WTC11 (cell line): ENCODE results near the gene PIK3R2. TPM values are rescaled to one million over a fixed set of nuclear protein-coding genes. Genes with fewer than 3 reads are reported as not detected.

Source experiments
- ATAC-seq: fragments of 200-7000 bp; cut with Tn5 transposase; 2 replicates; pipeline ENCODE4 v1.10.0; 2021; ENCODE audit warnings: mild to moderate bottlenecking, moderate library complexity
- CTCF ChIA-PET: fragments of 300-600 bp; sonication (Branson Sonifier 250); formaldehyde crosslinking; loops from one replicate; lab custom pipeline; 2021; ENCODE audit warnings: antibody characterized with exemption; lab: Charles Lee
- POLR2A ChIA-PET: fragments of 350-600 bp; sonication (Branson Sonifier 250); formaldehyde crosslinking; loops from one replicate; lab custom pipeline; 2021; ENCODE audit warnings: antibody characterized with exemption; lab: Charles Lee
- DNase-seq: peaks from one replicate; pipeline ENCODE4 v3.0.0; 2021; ENCODE audit warnings: low spot score
- H3K27ac Mint-ChIP-seq: 2 replicates; pipeline ENCODE4 v1.8.0; 2021; ENCODE audit warnings: mixed read lengths
- H3K27me3 Mint-ChIP-seq: 2 replicates; pipeline ENCODE4 v1.8.0; 2021; ENCODE audit warnings: low read depth, mild to moderate bottlenecking, moderate library complexity, mixed read lengths
- H3K36me3 Mint-ChIP-seq: 2 replicates; pipeline ENCODE4 v1.8.0; 2021; ENCODE audit warnings: mixed read lengths
- H3K4me1 Mint-ChIP-seq: 2 replicates; pipeline ENCODE4 v1.8.0; 2022; ENCODE audit warnings: mixed read lengths
- H3K4me3 Mint-ChIP-seq: 2 replicates; pipeline ENCODE4 v1.8.0; 2021; ENCODE audit warnings: mild to moderate bottlenecking, moderate library complexity, mixed read lengths
- H3K9me3 Mint-ChIP-seq: 2 replicates; pipeline ENCODE4 v1.8.0; 2021; ENCODE audit warnings: mixed read lengths
- FOXK1 ChIP-seq: sonication (generic); formaldehyde crosslinking; IDR thresholded peaks from 2 replicates; pipeline ENCODE4 v1.8.0; 2022; ENCODE audit warnings: mild to moderate bottlenecking, moderate library complexity, missing genetic modification reagents
- FOXP1 ChIP-seq: sonication (generic); formaldehyde crosslinking; IDR thresholded peaks from 2 replicates; pipeline ENCODE4 v1.8.0; 2022; ENCODE audit warnings: missing genetic modification reagents, mild to moderate bottlenecking, moderate library complexity, borderline replicate concordance
- GRHL2 ChIP-seq: fragments of 250-450 bp; sonication (Bioruptor Pico); IDR thresholded peaks from 2 replicates; pipeline ENCODE4 v1.8.0; 2022; ENCODE audit warnings: mild to moderate bottlenecking, moderate library complexity; ENCODE audit not compliant: insufficient replicate concordance, severe bottlenecking
- HMGA2 ChIP-seq: fragments of 250-450 bp; sonication (Bioruptor Pico); IDR thresholded peaks from 2 replicates; pipeline ENCODE4 v1.4.0; 2021; ENCODE audit warnings: mild to moderate bottlenecking, moderate library complexity
- IRF2 ChIP-seq: sonication (generic); formaldehyde crosslinking; IDR thresholded peaks from 2 replicates; pipeline ENCODE4 v1.8.0; 2022; ENCODE audit warnings: low read depth, missing genetic modification reagents, borderline replicate concordance
- JAZF1 ChIP-seq: fragments of 250-450 bp; sonication (Bioruptor Pico); IDR thresholded peaks from 2 replicates; pipeline ENCODE4 v1.9.0; 2021; ENCODE audit warnings: moderate library complexity, mild to moderate bottlenecking, inconsistent platforms
- MXD4 ChIP-seq: fragments of 250-450 bp; sonication (Bioruptor Pico); IDR thresholded peaks from 2 replicates; pipeline ENCODE4 v1.8.0; 2021; ENCODE audit warnings: mild to moderate bottlenecking, moderate library complexity, borderline replicate concordance
- MYBL2 ChIP-seq: sonication (generic); formaldehyde crosslinking; IDR thresholded peaks from 2 replicates; pipeline ENCODE4 v1.8.1; 2023; ENCODE audit warnings: mild to moderate bottlenecking, moderate library complexity, missing genetic modification reagents
- NFYB ChIP-seq: sonication (generic); formaldehyde crosslinking; conservative IDR thresholded peaks from 2 replicates; pipeline ENCODE4 v1.8.0; 2022; ENCODE audit warnings: low read depth, missing genetic modification reagents
- OVOL2 ChIP-seq: fragments of 250-450 bp; sonication (Bioruptor Pico); IDR thresholded peaks from 2 replicates; pipeline ENCODE4 v1.9.0; 2021; ENCODE audit warnings: mild to moderate bottlenecking, borderline replicate concordance
- SMAD4 ChIP-seq: sonication (generic); formaldehyde crosslinking; IDR thresholded peaks from 2 replicates; pipeline ENCODE4 v1.8.0; 2022; ENCODE audit warnings: mild to moderate bottlenecking, missing genetic modification reagents
- ZNF232 ChIP-seq: sonication (generic); formaldehyde crosslinking; IDR thresholded peaks from 2 replicates; pipeline ENCODE4 v1.8.0; 2022; ENCODE audit warnings: mild to moderate bottlenecking, missing genetic modification reagents
- ZNF317 ChIP-seq: sonication (generic); formaldehyde crosslinking; IDR thresholded peaks from 2 replicates; pipeline ENCODE4 v1.8.1; 2023; ENCODE audit warnings: low read depth, mild to moderate bottlenecking, moderate library complexity, missing genetic modification reagents, borderline replicate concordance
- total RNA-seq: library from RNA; stranded (reverse); gene quantifications from 3 replicates; pipeline ENCODE4 v1.2.3, GENCODE V29; 2021
- TF ChIP-seq, protein P1 (sequence below): fragments of 200-600 bp; IDR thresholded peaks from 2 replicates; pipeline ENCODE4 v1.8.0; 2022; ENCODE audit warnings: antibody characterized with exemption
- TF ChIP-seq, protein P2 (sequence below): fragments of 250-450 bp; sonication (Bioruptor Pico); IDR thresholded peaks from 2 replicates; pipeline ENCODE4 v1.9.0; 2021; ENCODE audit warnings: mild to moderate bottlenecking
- TF ChIP-seq, protein P3 (sequence below): sonication (generic); formaldehyde crosslinking; IDR thresholded peaks from 2 replicates; pipeline ENCODE4 v1.8.1; 2022; ENCODE audit warnings: mild to moderate bottlenecking, missing genetic modification reagents, moderate library complexity, borderline replicate concordance
- TF ChIP-seq, protein P4 (sequence below): sonication (generic); formaldehyde crosslinking; IDR thresholded peaks from 2 replicates; pipeline ENCODE4 v1.8.1; 2023; ENCODE audit warnings: mild to moderate bottlenecking, missing genetic modification reagents, borderline replicate concordance
- TF ChIP-seq, protein P5 (sequence below): sonication (generic); formaldehyde crosslinking; IDR thresholded peaks from 2 replicates; pipeline ENCODE4 v1.8.1; 2022; ENCODE audit warnings: low read depth, mild to moderate bottlenecking, moderate library complexity, missing genetic modification reagents, borderline replicate concordance

The PIK3R2 gene
- total RNA-seq, 1 experiment from 2014 or later: 56.9 TPM

DNA sequence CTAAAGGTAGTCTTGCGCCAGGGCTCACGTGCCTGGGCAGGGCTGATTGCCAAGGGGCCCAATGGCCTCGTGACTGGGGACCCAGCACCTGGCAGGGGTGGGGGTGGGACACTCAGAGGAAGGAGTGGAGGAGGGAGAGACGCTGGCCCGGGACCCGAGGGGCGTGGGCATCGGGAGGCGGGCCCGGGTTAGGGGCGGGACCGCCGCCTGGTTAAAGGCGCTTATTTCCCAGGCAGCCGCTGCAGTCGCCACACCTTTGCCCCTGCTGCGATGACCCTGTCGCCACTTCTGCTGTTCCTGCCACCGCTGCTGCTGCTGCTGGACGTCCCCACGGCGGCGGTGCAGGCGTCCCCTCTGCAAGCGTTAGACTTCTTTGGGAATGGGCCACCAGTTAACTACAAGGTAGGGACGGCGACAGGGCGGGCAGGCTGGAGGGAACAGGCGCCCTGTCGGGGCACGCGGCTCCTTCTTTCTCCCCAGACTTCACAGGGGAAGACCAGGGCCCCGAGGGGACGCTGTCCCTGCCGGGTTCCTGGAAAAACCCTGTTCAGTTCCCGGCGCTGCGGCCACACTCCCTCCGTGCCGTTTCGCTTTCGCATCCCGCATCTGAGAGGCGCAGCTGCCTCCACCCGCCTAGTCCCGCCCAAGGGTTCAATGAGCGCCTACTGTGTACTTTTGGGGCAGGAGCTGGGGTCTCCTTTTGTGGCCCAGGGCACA lies 20.8 kb downstream of the PIK3R2 start, which contains the start of gene IFI30 (continued):
- TF ChIP-seq HMGA2 (no peak), FOXK1 (CRISPR knock-in tag) (no peak), MYBL2 (CRISPR knock-in tag) (no peak), IRF2 (no peak), SMAD4 (CRISPR knock-in tag) (no peak), JAZF1 (CRISPR knock-in tag) (no peak), FOXP1 (CRISPR knock-in tag) (no peak)
- TF ChIP-seq, protein P1, sequence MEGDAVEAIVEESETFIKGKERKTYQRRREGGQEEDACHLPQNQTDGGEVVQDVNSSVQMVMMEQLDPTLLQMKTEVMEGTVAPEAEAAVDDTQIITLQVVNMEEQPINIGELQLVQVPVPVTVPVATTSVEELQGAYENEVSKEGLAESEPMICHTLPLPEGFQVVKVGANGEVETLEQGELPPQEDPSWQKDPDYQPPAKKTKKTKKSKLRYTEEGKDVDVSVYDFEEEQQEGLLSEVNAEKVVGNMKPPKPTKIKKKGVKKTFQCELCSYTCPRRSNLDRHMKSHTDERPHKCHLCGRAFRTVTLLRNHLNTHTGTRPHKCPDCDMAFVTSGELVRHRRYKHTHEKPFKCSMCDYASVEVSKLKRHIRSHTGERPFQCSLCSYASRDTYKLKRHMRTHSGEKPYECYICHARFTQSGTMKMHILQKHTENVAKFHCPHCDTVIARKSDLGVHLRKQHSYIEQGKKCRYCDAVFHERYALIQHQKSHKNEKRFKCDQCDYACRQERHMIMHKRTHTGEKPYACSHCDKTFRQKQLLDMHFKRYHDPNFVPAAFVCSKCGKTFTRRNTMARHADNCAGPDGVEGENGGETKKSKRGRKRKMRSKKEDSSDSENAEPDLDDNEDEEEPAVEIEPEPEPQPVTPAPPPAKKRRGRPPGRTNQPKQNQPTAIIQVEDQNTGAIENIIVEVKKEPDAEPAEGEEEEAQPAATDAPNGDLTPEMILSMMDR: no peak
- TF ChIP-seq, protein P2, sequence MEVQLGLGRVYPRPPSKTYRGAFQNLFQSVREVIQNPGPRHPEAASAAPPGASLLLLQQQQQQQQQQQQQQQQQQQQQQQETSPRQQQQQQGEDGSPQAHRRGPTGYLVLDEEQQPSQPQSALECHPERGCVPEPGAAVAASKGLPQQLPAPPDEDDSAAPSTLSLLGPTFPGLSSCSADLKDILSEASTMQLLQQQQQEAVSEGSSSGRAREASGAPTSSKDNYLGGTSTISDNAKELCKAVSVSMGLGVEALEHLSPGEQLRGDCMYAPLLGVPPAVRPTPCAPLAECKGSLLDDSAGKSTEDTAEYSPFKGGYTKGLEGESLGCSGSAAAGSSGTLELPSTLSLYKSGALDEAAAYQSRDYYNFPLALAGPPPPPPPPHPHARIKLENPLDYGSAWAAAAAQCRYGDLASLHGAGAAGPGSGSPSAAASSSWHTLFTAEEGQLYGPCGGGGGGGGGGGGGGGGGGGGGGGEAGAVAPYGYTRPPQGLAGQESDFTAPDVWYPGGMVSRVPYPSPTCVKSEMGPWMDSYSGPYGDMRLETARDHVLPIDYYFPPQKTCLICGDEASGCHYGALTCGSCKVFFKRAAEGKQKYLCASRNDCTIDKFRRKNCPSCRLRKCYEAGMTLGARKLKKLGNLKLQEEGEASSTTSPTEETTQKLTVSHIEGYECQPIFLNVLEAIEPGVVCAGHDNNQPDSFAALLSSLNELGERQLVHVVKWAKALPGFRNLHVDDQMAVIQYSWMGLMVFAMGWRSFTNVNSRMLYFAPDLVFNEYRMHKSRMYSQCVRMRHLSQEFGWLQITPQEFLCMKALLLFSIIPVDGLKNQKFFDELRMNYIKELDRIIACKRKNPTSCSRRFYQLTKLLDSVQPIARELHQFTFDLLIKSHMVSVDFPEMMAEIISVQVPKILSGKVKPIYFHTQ (CRISPR knock-in tag): no peak

DNA sequence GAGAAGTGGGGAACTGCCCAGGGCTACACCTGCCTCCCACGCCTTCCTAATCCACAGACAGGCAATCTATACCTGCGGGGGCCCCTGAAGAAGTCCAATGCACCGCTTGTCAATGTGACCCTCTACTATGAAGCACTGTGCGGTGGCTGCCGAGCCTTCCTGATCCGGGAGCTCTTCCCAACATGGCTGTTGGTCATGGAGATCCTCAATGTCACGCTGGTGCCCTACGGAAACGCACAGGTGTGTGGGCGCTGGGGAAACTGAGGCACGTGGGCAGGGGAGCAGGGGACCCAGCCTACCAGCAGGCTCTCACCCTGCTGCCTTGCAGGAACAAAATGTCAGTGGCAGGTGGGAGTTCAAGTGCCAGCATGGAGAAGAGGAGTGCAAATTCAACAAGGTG lies 22.0 kb downstream of the PIK3R2 start:
- CTCF ChIA-PET: interaction anchor here (0.7 to 3.6 kb wide), 6 partner anchors 13 to 153 kb away, joined by 3 to 14 read pairs (median 3); partner anchors contain the start of gene MPV17L2
- peaks cover 9% of the 10 kb centered on the region for H3K4me1 Mint-ChIP-seq
- peaks cover 8% of the 10 kb centered on the region for H3K36me3 Mint-ChIP-seq
- H3K27ac Mint-ChIP-seq: no peak overlapping the region
- no peak for ATAC-seq
- TF ChIP-seq ZNF232 (CRISPR knock-in tag): no peak
- no peak for TF ChIP-seq NFYB (CRISPR knock-in tag)
- TF ChIP-seq MXD4: no peak
- TF ChIP-seq, protein P3, sequence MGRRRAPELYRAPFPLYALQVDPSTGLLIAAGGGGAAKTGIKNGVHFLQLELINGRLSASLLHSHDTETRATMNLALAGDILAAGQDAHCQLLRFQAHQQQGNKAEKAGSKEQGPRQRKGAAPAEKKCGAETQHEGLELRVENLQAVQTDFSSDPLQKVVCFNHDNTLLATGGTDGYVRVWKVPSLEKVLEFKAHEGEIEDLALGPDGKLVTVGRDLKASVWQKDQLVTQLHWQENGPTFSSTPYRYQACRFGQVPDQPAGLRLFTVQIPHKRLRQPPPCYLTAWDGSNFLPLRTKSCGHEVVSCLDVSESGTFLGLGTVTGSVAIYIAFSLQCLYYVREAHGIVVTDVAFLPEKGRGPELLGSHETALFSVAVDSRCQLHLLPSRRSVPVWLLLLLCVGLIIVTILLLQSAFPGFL: no peak
- TF ChIP-seq ZNF317 (CRISPR knock-in tag): no peak
- no peak for TF ChIP-seq GRHL2
- no peak for TF ChIP-seq SMAD4 (CRISPR knock-in tag)
- TF ChIP-seq, protein P4, sequence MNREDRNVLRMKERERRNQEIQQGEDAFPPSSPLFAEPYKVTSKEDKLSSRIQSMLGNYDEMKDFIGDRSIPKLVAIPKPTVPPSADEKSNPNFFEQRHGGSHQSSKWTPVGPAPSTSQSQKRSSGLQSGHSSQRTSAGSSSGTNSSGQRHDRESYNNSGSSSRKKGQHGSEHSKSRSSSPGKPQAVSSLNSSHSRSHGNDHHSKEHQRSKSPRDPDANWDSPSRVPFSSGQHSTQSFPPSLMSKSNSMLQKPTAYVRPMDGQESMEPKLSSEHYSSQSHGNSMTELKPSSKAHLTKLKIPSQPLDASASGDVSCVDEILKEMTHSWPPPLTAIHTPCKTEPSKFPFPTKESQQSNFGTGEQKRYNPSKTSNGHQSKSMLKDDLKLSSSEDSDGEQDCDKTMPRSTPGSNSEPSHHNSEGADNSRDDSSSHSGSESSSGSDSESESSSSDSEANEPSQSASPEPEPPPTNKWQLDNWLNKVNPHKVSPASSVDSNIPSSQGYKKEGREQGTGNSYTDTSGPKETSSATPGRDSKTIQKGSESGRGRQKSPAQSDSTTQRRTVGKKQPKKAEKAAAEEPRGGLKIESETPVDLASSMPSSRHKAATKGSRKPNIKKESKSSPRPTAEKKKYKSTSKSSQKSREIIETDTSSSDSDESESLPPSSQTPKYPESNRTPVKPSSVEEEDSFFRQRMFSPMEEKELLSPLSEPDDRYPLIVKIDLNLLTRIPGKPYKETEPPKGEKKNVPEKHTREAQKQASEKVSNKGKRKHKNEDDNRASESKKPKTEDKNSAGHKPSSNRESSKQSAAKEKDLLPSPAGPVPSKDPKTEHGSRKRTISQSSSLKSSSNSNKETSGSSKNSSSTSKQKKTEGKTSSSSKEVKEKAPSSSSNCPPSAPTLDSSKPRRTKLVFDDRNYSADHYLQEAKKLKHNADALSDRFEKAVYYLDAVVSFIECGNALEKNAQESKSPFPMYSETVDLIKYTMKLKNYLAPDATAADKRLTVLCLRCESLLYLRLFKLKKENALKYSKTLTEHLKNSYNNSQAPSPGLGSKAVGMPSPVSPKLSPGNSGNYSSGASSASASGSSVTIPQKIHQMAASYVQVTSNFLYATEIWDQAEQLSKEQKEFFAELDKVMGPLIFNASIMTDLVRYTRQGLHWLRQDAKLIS (CRISPR knock-in tag): no peak
- TF ChIP-seq OVOL2 (CRISPR knock-in tag): no peak
- TF ChIP-seq, protein P5, sequence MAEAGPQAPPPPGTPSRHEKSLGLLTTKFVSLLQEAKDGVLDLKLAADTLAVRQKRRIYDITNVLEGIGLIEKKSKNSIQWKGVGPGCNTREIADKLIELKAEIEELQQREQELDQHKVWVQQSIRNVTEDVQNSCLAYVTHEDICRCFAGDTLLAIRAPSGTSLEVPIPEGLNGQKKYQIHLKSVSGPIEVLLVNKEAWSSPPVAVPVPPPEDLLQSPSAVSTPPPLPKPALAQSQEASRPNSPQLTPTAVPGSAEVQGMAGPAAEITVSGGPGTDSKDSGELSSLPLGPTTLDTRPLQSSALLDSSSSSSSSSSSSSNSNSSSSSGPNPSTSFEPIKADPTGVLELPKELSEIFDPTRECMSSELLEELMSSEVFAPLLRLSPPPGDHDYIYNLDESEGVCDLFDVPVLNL: no peak
- DNase-seq: no peak
- POLR2A ChIA-PET: no interaction called here
- H3K9me3 Mint-ChIP-seq: no peaks in the 10 kb centered on the region
- peaks cover 19% of the 10 kb centered on the region for H3K27me3 Mint-ChIP-seq
- no peak overlapping the region; the same call in 1 of the 2 replicates for H3K4me3 Mint-ChIP-seq
